Chondrocyte (in vitro differentiated cells): ENCODE data around the gene ALK. TPM values are rescaled to one million over a fixed set of nuclear protein-coding genes. Genes with fewer than 3 reads are reported as not detected.

ENCODE experiments used
- DNase-seq: peaks from one replicate; pipeline ENCODE4 v3.0.0; 2021; ENCODE audit warnings: mixed read lengths, low spot score
- H3K27ac Mint-ChIP-seq: one replicate; pipeline ENCODE4 v1.8.0; 2021; ENCODE audit warnings: mild to moderate bottlenecking, moderate library complexity, mixed read lengths; ENCODE audit not compliant: unreplicated experiment
- H3K27me3 Mint-ChIP-seq: 2 replicates; pipeline ENCODE4 v1.8.0; 2021; ENCODE audit warnings: low read depth, mixed read lengths
- H3K36me3 Mint-ChIP-seq: 2 replicates; pipeline ENCODE4 v1.8.0; 2021; ENCODE audit warnings: low read depth, mixed read lengths
- H3K4me1 Mint-ChIP-seq: 2 replicates; pipeline ENCODE4 v1.8.0; 2021; ENCODE audit warnings: low read depth, mild to moderate bottlenecking, mixed read lengths
- H3K4me3 Mint-ChIP-seq: one replicate; pipeline ENCODE4 v1.8.0; 2021; ENCODE audit warnings: mild to moderate bottlenecking, moderate library complexity, mixed read lengths; ENCODE audit not compliant: unreplicated experiment
- H3K9me3 Mint-ChIP-seq: 2 replicates; pipeline ENCODE4 v1.8.0; 2021; ENCODE audit warnings: low read depth, mixed read lengths
- CTCF ChIP-seq: fragments of 200-600 bp; sonication (generic); IDR thresholded peaks from 2 replicates; pipeline ENCODE4 v1.5.0; 2021; ENCODE audit warnings: antibody characterized with exemption, mild to moderate bottlenecking, moderate library complexity
- total RNA-seq: library from RNA; stranded (reverse); gene quantifications from 3 replicates; pipeline ENCODE4 v1.2.1, GENCODE V29; 2021

ALK gene
- total RNA-seq, 1 donor from 2014 or later: 0.07 TPM

- Mint-ChIP-seq H3K36me3 (peaks cover 2% of the 10 kb centered on the region), H3K27ac (no peak overlapping the region), H3K27me3 (peaks cover 4% of the 10 kb centered on the region), H3K4me3 (no peak overlapping the region), H3K4me1 (peaks cover 12% of the 10 kb centered on the region), H3K9me3 (peaks cover 4% of the 10 kb centered on the region)
- TF ChIP-seq CTCF: no peak
- DNase-seq: no peak
These were observed 404.6 kb downstream of the ALK start for GRCh38 chr2:29516767-29517166.

- peaks cover 2% of the 10 kb centered on the region for H3K27me3 Mint-ChIP-seq
- H3K36me3 Mint-ChIP-seq: peaks cover 2% of the 10 kb centered on the region
- DNase-seq: no peak
- no peak overlapping the region for H3K4me3 Mint-ChIP-seq
- H3K9me3 Mint-ChIP-seq: peaks cover 17% of the 10 kb centered on the region
- no peaks in the 10 kb centered on the region for H3K4me1 Mint-ChIP-seq
- TF ChIP-seq CTCF: no peak
- H3K27ac Mint-ChIP-seq: no peak overlapping the region
These were observed 411.5 kb downstream of the ALK start for GRCh38 chr2:29509878-29510277.

- Mint-ChIP-seq H3K9me3 (peaks cover 14% of the 10 kb centered on the region), H3K4me1 (no peaks in the 10 kb centered on the region), H3K36me3 (peaks cover under 1% of the 10 kb centered on the region), H3K27ac (no peak overlapping the region), H3K4me3 (no peak overlapping the region), H3K27me3 (peaks cover 2% of the 10 kb centered on the region)
- no peak for DNase-seq
- no peak for TF ChIP-seq CTCF
These were observed 412.0 kb downstream of the ALK start for GRCh38 chr2:29509397-29509796.

DNA sequence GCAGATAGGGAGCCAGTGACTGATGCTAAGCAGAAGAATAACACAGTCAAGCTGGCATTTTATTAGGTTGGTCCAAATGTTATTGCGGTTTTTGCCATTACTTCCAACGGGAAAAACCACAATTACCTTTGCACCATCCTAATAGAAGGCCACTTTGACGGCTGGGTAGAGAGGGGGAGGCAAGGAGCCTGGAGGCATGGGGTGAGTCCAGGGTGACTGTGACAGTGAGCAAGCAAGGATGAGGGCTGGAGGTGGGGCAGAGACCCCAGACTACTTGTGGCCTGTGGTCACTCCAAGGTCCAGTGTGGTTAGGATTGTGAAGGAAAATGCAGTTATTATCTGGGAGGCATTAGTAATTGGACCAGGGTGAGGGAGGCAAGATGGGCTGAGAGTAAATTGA is 416.6 kb downstream of the ALK start:
- Mint-ChIP-seq H3K9me3 (no peaks in the 10 kb centered on the region), H3K36me3 (no peaks in the 10 kb centered on the region), H3K4me1 (no peaks in the 10 kb centered on the region), H3K27me3 (peaks cover 10% of the 10 kb centered on the region), H3K27ac (no peak overlapping the region), H3K4me3 (no peak overlapping the region)
- no peak for TF ChIP-seq CTCF
- no peak for DNase-seq

- Mint-ChIP-seq H3K27me3 (peaks cover 10% of the 10 kb centered on the region), H3K36me3 (no peaks in the 10 kb centered on the region), H3K4me1 (no peaks in the 10 kb centered on the region), H3K27ac (no peak overlapping the region), H3K4me3 (no peak overlapping the region), H3K9me3 (no peaks in the 10 kb centered on the region)
- DNase-seq: no peak
- TF ChIP-seq CTCF: no peak
These were observed 418.9 kb downstream of the ALK start for GRCh38 chr2:29502460-29502911.
